ENCODE data around the gene LXN.

Gene LXN

DNA sequence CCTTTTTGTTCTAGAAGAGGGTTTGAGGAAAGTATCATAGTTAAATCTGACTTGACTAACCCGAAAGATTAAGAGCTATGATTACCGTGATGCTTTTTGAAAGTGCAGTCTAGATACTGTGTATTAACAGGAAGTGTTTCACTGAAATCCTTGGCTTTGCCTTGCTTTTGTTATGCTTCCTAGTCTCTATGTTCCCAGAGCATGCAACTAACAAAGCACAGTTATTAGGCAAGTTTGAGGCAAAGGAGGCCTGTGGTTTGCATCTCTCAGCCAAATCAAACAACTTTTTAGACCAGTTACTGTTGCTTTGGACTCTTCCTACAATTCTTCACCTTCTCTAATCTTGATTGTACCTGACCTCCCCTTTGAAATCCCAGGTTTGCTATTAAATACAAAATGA is 3.9 kb downstream of the LXN start:
- DNase-seq, result no peak

- no peak for DNase-seq
Measured at GRCh38 chr3:158666416-158666815, 6.0 kb downstream of the LXN start.

DNA sequence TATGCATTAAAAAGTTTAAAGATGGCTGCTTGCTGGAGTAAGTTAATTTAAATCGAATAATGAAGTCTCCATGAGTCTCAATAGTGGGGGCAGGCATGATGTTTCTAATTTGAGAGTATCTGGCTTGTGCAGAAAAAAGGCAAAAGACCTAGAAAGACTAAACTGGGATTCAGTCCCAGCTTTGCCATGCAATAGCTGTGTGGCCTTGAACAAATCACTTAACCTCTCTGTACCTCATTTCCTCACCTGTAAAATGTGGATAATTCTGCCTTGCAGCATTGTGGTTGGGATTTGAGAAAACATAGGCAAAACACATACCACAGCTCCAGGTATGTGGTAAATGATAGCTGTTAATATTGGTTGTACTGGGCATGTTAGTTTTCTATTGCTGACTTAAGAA is 8.6 kb downstream of the LXN start:
- DNase-seq, result no peak

DNA sequence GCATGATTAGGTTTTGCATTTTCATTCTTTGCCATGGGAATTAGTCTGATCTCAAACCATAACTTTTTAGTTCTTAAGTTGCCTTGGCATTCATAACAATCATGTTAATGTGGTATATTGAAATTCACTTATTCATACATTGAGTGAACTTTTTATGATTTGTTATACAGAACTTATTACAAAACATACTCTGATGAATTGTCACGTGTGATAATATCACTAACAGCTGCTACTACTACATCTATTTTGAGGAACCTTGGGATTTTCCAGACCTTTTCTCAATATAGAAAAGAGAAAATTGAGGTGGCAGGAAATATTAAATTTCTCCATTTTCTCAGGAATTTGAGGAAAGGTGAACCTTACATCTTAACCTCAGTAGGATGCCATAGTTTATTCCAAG is 9.2 kb downstream of the LXN start:
- no peak for DNase-seq

- DNase-seq, result no peak
Measured at GRCh38 chr3:158660711-158661110, 11.7 kb downstream of the LXN start.

DNA sequence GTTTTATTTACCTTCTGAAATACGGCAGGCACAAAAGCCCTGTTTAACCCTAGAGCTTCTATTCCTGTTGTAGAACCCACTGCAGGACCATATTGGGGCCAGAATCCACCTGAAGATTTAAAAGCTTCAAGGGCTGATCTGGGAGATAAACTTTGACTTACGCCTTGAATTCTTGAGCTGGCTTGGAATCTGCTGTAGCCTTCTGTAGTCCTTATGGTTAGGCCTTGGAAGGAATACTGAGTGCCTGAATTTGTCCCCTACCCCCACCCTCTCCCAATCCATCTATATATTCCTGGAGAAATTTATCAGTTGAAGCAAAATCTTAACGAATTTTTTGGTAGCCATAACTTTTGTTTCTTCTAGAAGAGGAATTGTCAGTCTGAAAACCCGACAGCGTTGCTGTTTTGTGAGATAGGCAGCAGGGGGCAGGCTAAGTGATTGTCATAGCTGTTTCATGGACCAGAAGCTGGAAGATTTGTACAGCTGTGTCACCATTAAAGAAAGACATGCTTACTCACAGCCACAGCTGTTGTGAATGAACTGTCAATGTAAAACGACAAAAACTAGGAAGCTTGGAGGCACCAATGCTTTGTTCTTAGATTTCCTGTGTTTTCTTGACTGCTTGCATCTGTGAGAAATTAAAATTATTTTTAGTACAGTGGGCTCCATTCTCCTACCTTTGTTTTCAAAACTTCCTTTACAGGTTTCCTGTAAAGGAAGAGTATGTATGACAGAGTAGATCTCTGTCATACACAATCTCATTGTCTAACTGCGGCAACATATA is 12.8 kb downstream of the LXN start:
- peak in 4 of 5 donors; percentile 8 to 53 (median 32) for DNase-seq

- peak in 1 of 5 donors; percentile 26 for DNase-seq
Measured at GRCh38 chr3:158658889-158659288, 13.6 kb downstream of the LXN start.

- no peak for DNase-seq
Measured at GRCh38 chr3:158652463-158652862, 20.0 kb downstream of the LXN start.

DNA sequence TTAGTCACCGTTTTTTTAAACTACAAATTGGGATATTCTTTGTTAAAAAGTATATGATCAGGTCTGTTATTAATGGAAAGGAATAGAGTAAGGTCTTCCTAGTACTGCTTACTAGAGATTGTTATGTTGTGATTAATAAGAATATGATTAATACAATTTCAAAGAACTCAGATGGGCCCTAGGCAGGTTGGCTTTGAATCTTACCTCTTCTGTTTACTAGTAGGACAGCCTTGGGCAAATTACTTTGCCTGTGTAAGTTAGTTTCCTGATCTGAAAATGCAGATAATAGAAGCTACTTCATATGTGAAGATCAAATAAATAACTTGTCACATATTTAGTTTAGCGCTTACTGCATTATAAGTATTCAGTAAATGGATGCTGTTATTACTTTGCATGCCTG is 21.3 kb downstream of the LXN start:
- no peak for DNase-seq

DNA sequence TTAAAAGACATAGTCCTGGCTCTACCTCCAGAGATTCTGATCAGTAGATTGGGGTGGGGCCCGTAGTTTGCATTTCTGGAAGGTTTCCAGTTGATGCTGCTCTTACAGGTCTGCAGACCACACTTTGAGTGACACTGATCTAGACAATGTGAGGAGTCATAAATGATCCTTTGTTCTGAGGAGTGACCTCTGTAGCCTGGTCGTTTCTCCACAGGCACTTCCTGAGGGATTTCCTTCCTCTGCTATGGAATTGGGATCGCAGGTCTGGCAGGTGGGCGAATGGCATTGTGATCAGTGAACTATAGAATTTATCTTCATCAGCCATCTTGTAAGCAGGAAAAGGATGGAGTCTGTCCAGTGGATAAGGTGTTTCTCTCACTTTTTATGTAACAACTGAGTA is 22.7 kb downstream of the LXN start:
- no peak for DNase-seq

DNA sequence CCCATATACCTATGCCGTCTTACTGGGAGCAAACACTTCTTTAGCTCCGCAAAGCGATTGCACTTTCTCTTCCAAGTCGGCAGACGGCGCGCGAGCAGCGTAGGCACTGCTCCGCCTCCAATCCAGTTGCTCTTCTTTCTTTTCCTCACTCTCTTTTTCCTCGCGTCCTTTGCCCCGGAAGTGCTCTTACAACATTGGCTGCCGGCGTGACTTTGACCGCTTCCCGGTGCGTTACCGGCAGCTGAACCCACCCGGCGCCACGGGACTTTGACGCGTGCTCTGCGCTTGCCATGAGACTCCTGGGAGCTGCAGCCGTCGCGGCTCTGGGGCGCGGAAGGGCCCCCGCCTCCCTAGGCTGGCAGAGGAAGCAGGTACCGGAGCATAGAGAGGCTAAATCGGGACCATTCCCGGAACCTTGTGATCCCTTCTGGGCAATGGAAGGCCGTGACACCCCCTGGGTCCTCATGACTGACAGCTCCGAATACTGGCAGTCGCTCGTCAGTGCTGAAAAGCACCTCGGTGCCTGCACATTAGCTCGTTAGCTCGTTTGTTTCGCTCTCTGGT is 28.0 kb downstream of the LXN start, which contains the start of gene GFM1:
TSS of gene GFM1 (plus strand) at position 183 of the 564 bp plus-strand sequence. CDS start at position 291, 108 bp downstream.
- DNase-seq, result peak; percentile 76 to 94 (median 85)

- no peak for DNase-seq
Measured at GRCh38 chr3:158642474-158643210, 29.8 kb downstream of the LXN start.

DNA sequence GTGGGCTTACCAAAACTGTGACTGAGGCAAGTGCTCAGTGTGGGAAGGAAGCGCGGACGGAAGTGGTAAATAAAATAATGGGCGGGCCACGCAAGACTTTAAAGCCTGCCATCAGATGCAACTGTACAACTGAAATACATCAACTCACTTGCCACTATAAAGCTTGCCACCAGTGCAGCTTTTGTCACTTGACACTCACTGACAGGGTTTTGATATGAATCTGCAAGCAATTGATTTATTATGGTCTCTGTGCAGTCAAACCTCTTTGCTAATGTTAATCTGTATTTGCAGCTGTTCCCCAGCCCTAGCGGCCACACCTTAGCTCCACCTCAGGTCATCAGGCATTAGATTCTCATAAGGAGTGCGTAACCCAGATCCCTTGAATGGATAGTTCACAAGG is 30.4 kb downstream of the LXN start:
- DNase-seq, result peak in 1 of 5 donors; percentile 39

GRCh38 chr3:158640646-158641045 is 31.8 kb downstream of the LXN start:
- DNase-seq, result no peak

DNA sequence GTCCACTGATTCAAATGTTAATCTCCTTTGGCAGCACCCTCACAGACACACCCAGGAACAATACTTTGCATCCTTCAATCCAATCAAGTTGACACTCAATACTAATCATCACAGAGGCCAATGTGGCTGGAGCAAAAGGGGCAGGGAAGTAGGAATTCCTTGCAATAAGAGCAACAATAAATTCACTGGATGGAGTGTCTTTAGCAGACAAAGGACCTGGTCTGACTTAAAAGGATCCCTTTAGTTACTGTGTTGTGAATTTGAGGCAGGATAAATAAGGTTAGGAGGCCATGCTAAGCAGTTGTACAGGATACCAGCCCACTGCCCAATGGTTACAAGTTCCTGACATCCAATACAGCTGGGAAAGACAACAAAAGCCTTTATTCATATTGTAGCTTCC is 40.5 kb downstream of the LXN start:
- no peak for DNase-seq

- no peak for DNase-seq
Measured at GRCh38 chr3:158625881-158626280, 46.6 kb downstream of the LXN start.

DNA sequence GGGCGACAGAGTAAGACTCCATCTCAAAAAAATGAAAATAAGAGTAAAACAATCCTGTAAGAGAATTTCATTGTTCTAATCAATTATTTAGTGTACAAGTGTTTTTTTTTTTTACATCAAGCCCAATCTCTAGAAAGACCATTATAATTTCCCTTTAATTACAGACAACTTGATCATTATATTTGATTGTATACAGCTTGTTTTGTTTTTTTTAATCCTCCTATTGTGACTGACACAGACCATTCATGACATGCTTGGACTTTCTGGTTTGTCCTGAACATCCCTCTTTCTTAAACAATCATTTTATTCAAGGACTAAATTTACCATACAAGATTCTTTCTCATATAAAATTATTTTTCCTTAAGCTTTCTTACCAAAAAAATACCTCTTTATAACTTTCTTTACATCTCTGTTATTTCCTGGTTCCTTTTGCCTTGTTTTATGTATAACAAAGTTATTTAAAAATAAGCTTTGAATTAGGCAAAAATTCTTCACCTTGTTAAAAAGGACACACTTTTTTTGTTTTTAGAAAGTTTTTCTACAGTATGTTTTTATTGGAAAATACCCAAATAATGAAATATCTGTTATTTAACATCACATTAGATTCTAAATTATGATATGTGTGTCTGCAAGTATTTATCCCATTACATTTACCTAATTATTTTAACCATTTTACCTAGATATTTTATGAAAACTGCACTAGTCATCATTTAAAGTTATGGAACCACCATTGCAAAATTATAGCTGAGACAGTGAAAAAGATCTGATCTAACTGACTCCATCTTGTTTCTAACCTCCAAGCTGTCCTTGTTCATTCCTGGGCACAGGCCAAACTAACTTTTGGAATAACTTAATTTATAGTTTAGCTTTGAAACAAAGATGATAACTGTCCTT is 54.2 kb downstream of the LXN start:
- DNase-seq, result no peak
